HL-60 (cell line): Measurements from ENCODE around the gene BRSK2.

Experiments used
- DNase-seq, 2 experiments: peaks; one replicate each; pipeline ENCODE4 v3.0.0-alpha.2; 2010 to 2020; ENCODE audit warnings: low read depth in 1 of 2, low spot score in 1 of 2
- H3K27ac ChIP-seq: fragments of 250-450 bp; sonication (Bioruptor Pico); replicated peaks from 2 replicates; pipeline ENCODE4 v1.5.1; 2020; ENCODE audit warnings: mild to moderate bottlenecking, moderate library complexity
- H3K27me3 ChIP-seq: fragments of 250-450 bp; sonication (Bioruptor Pico); 2 replicates; pipeline ENCODE4 v1.5.1; 2021; ENCODE audit warnings: mild to moderate bottlenecking, moderate library complexity; ENCODE audit not compliant: insufficient read depth, poor library complexity, severe bottlenecking
- H3K4me3 ChIP-seq: replicated peaks from 2 replicates; pipeline ENCODE4 v1.5.1; 2011; ENCODE audit warnings: mild to moderate bottlenecking, control low read depth, low read length; ENCODE audit not compliant: insufficient read depth
- GABPA ChIP-seq: IDR thresholded peaks from 2 replicates; pipeline ENCODE4 v1.6.1; 2012; ENCODE audit warnings: low read depth
- POLR2AphosphoS5 ChIP-seq: IDR thresholded peaks from 2 replicates; pipeline ENCODE4 v1.6.1; 2012; ENCODE audit warnings: low read depth
- REST ChIP-seq: IDR thresholded peaks from 2 replicates; pipeline ENCODE4 v1.6.1; 2012; ENCODE audit warnings: low read depth; ENCODE audit not compliant: insufficient replicate concordance
- SPI1 ChIP-seq: IDR thresholded peaks from 2 replicates; pipeline ENCODE4 v1.6.1; 2012; ENCODE audit warnings: low read depth, mild to moderate bottlenecking, borderline replicate concordance
- TF ChIP-seq, protein P1 (sequence below): IDR thresholded peaks from one replicate; pipeline ENCODE4 v1.5.1; 2011; ENCODE audit warnings: low read length, control low read depth, inconsistent platforms; ENCODE audit not compliant: insufficient read depth

The BRSK2 gene

GRCh38 chr11:1496761-1497095 is 107.0 kb downstream of the BRSK2 start:
- Histone ChIP-seq H3K4me3 (no peak overlapping the region), H3K27ac (no peak overlapping the region), H3K27me3 (no peaks in the 10 kb centered on the region)
- no peak for DNase-seq
- TF ChIP-seq SPI1 (no peak), GABPA (no peak), REST (no peak), POLR2AphosphoS5 (no peak)
- TF ChIP-seq, protein P1, sequence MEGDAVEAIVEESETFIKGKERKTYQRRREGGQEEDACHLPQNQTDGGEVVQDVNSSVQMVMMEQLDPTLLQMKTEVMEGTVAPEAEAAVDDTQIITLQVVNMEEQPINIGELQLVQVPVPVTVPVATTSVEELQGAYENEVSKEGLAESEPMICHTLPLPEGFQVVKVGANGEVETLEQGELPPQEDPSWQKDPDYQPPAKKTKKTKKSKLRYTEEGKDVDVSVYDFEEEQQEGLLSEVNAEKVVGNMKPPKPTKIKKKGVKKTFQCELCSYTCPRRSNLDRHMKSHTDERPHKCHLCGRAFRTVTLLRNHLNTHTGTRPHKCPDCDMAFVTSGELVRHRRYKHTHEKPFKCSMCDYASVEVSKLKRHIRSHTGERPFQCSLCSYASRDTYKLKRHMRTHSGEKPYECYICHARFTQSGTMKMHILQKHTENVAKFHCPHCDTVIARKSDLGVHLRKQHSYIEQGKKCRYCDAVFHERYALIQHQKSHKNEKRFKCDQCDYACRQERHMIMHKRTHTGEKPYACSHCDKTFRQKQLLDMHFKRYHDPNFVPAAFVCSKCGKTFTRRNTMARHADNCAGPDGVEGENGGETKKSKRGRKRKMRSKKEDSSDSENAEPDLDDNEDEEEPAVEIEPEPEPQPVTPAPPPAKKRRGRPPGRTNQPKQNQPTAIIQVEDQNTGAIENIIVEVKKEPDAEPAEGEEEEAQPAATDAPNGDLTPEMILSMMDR, result no peak

- TF ChIP-seq, protein P1, result no peak
- TF ChIP-seq SPI1 (no peak), REST (no peak), GABPA (no peak)
- no peak overlapping the region for H3K27ac ChIP-seq
- H3K27me3 ChIP-seq, result no peaks in the 10 kb centered on the region
- H3K4me3 ChIP-seq, result no peak overlapping the region
- DNase-seq, result no peak
Measured at GRCh38 chr11:1497600-1497999, 107.9 kb downstream of the BRSK2 start.

DNA sequence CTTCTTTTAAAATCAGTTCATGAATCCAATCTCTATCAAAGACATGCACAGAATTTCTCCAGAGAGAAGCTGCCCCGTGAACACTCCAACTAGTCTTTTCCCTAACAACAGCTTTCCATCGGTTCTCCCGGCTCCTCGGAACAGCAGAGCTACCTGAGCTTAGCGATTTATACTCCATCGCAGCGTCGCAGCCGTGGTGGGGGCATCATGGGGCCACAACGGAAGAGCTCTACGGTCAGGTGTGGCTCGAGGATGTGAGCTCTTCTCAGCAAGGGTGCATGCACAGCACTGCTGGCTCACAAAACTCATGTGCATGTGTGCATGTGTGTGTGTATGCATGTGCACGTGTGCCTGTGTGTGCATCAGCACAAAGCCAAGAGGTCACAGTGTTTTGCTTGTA is 108.5 kb downstream of the BRSK2 start:
- no peak for TF ChIP-seq POLR2AphosphoS5
- TF ChIP-seq SPI1, result no peak
- TF ChIP-seq REST, result no peak
- TF ChIP-seq GABPA, result no peak
- TF ChIP-seq, protein P1, result no peak
- H3K4me3 ChIP-seq, result no peak overlapping the region
- H3K27me3 ChIP-seq, result no peaks in the 10 kb centered on the region
- no peak overlapping the region for H3K27ac ChIP-seq
- no peak for DNase-seq
